Measurements from ENCODE around the gene ATXN1.
"Not testable (repeated sequence)": the region's sequence is repeated elsewhere in the genome, so short reads cannot be mapped to it uniquely, and the experiment has no call there.

Gene ATXN1

GRCh38 chr6:16461491-16461890 lies 299.8 kb downstream of the ATXN1 start:
- TF ChIP-seq SUZ12 (IDR thresholded peaks at IDR 0.05) (no peak), CTBP1 (IDR thresholded peaks at IDR 0.05; ENCODE audit: borderline replicate concordance) (no peak), ZNF384 (IDR thresholded peaks at IDR 0.05) (no peak), FOXK2 (IDR thresholded peaks at IDR 0.05) (no peak), SP1 (IDR thresholded peaks at IDR 0.05) (no peak), LEF1 (IDR thresholded peaks at IDR 0.05; ENCODE audit: borderline replicate concordance) (no peak), FOXM1 (IDR thresholded peaks at IDR 0.05; ENCODE audit: borderline replicate concordance) (no peak), L3MBTL2 (conservative IDR thresholded peaks at IDR 0.05) (no peak), NFRKB (IDR thresholded peaks at IDR 0.05) (no peak), ELF4 (IDR thresholded peaks at IDR 0.05) (no peak)
- ChIA-PET CTCF (no interaction called here), POLR2A (no interaction called here)
- DNase-seq (ENCODE audit: extremely low spot score): no peak

GRCh38 chr6:16459472-16459871 lies 301.8 kb downstream of the ATXN1 start:
- POLR2A ChIA-PET; DNase-seq (ENCODE audit: extremely low spot score): not testable (repeated sequence)
- CTCF ChIA-PET: interaction anchor here (0.6 kb wide), 1 partner anchor 9 kb away, joined by 3 read pairs; no protein-coding TSS in a partner anchor

GRCh38 chr6:16452348-16452747 lies 308.9 kb downstream of the ATXN1 start:
- CTCF ChIA-PET: no interaction called here
- POLR2A ChIA-PET: no interaction called here
- DNase-seq (ENCODE audit: extremely low spot score): no peak
- no peak for TF ChIP-seq TARDBP (IDR thresholded peaks at IDR 0.05)
- TF ChIP-seq LEF1 (IDR thresholded peaks at IDR 0.05; ENCODE audit: borderline replicate concordance): no peak
- no peak for TF ChIP-seq L3MBTL2 (conservative IDR thresholded peaks at IDR 0.05)
- TF ChIP-seq PKNOX1 (IDR thresholded peaks at IDR 0.05): no peak

GRCh38 chr6:16450821-16451220 lies 310.4 kb downstream of the ATXN1 start:
- no peak for DNase-seq (ENCODE audit: extremely low spot score)
- ChIA-PET POLR2A (no interaction called here), CTCF (no interaction called here)
- no peak for TF ChIP-seq L3MBTL2 (conservative IDR thresholded peaks at IDR 0.05)
- no peak for TF ChIP-seq PKNOX1 (IDR thresholded peaks at IDR 0.05)
- TF ChIP-seq FOXK2 (IDR thresholded peaks at IDR 0.05): no peak
- TF ChIP-seq HDGF (IDR thresholded peaks at IDR 0.05; ENCODE audit: borderline replicate concordance): no peak
- no peak for TF ChIP-seq TARDBP (IDR thresholded peaks at IDR 0.05)
- TF ChIP-seq ZNF384 (IDR thresholded peaks at IDR 0.05): no peak
- TF ChIP-seq FOXM1 (IDR thresholded peaks at IDR 0.05; ENCODE audit: borderline replicate concordance): no peak
- TF ChIP-seq SP1 (IDR thresholded peaks at IDR 0.05): no peak
- no peak for TF ChIP-seq ARNT (IDR thresholded peaks at IDR 0.05)
- no peak for TF ChIP-seq NFRKB (IDR thresholded peaks at IDR 0.05)
- TF ChIP-seq FOXA1 (IDR thresholded peaks at IDR 0.05): no peak
- TF ChIP-seq SUZ12 (IDR thresholded peaks at IDR 0.05): no peak
- no peak for TF ChIP-seq BHLHE40 (IDR thresholded peaks at IDR 0.05; ENCODE audit: borderline replicate concordance)
- TF ChIP-seq CTBP1 (IDR thresholded peaks at IDR 0.05; ENCODE audit: borderline replicate concordance): no peak
- TF ChIP-seq LEF1 (IDR thresholded peaks at IDR 0.05; ENCODE audit: borderline replicate concordance): no peak
- TF ChIP-seq ELF4 (IDR thresholded peaks at IDR 0.05): no peak

GRCh38 chr6:16450285-16450684 lies 311.0 kb downstream of the ATXN1 start:
- TF ChIP-seq ELF4 (IDR thresholded peaks at IDR 0.05) (no peak), FOXA1 (IDR thresholded peaks at IDR 0.05) (no peak), FOXK2 (IDR thresholded peaks at IDR 0.05) (no peak), NFRKB (IDR thresholded peaks at IDR 0.05) (no peak), LEF1 (IDR thresholded peaks at IDR 0.05; ENCODE audit: borderline replicate concordance) (no peak), FOXM1 (IDR thresholded peaks at IDR 0.05; ENCODE audit: borderline replicate concordance) (no peak), SUZ12 (IDR thresholded peaks at IDR 0.05) (no peak), HDGF (IDR thresholded peaks at IDR 0.05; ENCODE audit: borderline replicate concordance) (no peak), TARDBP (IDR thresholded peaks at IDR 0.05) (no peak)
- POLR2A ChIA-PET: no interaction called here
- CTCF ChIA-PET: no interaction called here
- no peak for DNase-seq (ENCODE audit: extremely low spot score)

GRCh38 chr6:16446273-16446672 lies 315.0 kb downstream of the ATXN1 start:
- no peak for TF ChIP-seq SP1 (IDR thresholded peaks at IDR 0.05)
- TF ChIP-seq TARDBP (IDR thresholded peaks at IDR 0.05): no peak
- no peak for TF ChIP-seq HDGF (IDR thresholded peaks at IDR 0.05; ENCODE audit: borderline replicate concordance)
- TF ChIP-seq CTBP1 (IDR thresholded peaks at IDR 0.05; ENCODE audit: borderline replicate concordance): no peak
- TF ChIP-seq FOXA1 (IDR thresholded peaks at IDR 0.05): no peak
- no peak for TF ChIP-seq PKNOX1 (IDR thresholded peaks at IDR 0.05)
- TF ChIP-seq NFRKB (IDR thresholded peaks at IDR 0.05): no peak
- no peak for TF ChIP-seq SUZ12 (IDR thresholded peaks at IDR 0.05)
- no peak for TF ChIP-seq BHLHE40 (IDR thresholded peaks at IDR 0.05; ENCODE audit: borderline replicate concordance)
- no peak for TF ChIP-seq ZNF384 (IDR thresholded peaks at IDR 0.05)
- no peak for TF ChIP-seq FOXK2 (IDR thresholded peaks at IDR 0.05)
- ChIA-PET POLR2A (no interaction called here), CTCF (no interaction called here)
- no peak for DNase-seq (ENCODE audit: extremely low spot score)

GRCh38 chr6:16442031-16442430 lies 319.2 kb downstream of the ATXN1 start:
- TF ChIP-seq PKNOX1 (IDR thresholded peaks at IDR 0.05): no peak
- no peak for TF ChIP-seq HDGF (IDR thresholded peaks at IDR 0.05; ENCODE audit: borderline replicate concordance)
- TF ChIP-seq CTBP1 (IDR thresholded peaks at IDR 0.05; ENCODE audit: borderline replicate concordance): no peak
- no peak for TF ChIP-seq SP1 (IDR thresholded peaks at IDR 0.05)
- no peak for TF ChIP-seq ELF4 (IDR thresholded peaks at IDR 0.05)
- TF ChIP-seq SUZ12 (IDR thresholded peaks at IDR 0.05): no peak
- no peak for TF ChIP-seq FOXK2 (IDR thresholded peaks at IDR 0.05)
- TF ChIP-seq BHLHE40 (IDR thresholded peaks at IDR 0.05; ENCODE audit: borderline replicate concordance): no peak
- no peak for TF ChIP-seq FOXM1 (IDR thresholded peaks at IDR 0.05; ENCODE audit: borderline replicate concordance)
- TF ChIP-seq TARDBP (IDR thresholded peaks at IDR 0.05): no peak
- no peak for TF ChIP-seq NFRKB (IDR thresholded peaks at IDR 0.05)
- TF ChIP-seq ZNF384 (IDR thresholded peaks at IDR 0.05): no peak
- no peak for TF ChIP-seq ARNT (IDR thresholded peaks at IDR 0.05)
- no peak for TF ChIP-seq LEF1 (IDR thresholded peaks at IDR 0.05; ENCODE audit: borderline replicate concordance)
- no peak for TF ChIP-seq FOXA1 (IDR thresholded peaks at IDR 0.05)
- no peak for TF ChIP-seq L3MBTL2 (conservative IDR thresholded peaks at IDR 0.05)
- no peak for DNase-seq (ENCODE audit: extremely low spot score)
- ChIA-PET CTCF (no interaction called here), POLR2A (no interaction called here)

Measured in HEK293T (cell line).